Smooth muscle cell (in vitro differentiated cells): ENCODE results near the gene RUFY1. TPM values are rescaled to one million over a fixed set of nuclear protein-coding genes. Genes with fewer than 3 reads are reported as not detected.

Source experiments
- DNase-seq: peaks from one replicate; lab custom pipeline; 2025; ENCODE audit not compliant: unreplicated experiment; lab: John Stamatoyannopoulos, UW
- H2AFZ ChIP-seq: fragments of 200-600 bp; sonication (generic); 2 replicates; pipeline ENCODE4 v1.6.0; 2016; ENCODE audit warnings: antibody characterized with exemption, low read depth, mild to moderate bottlenecking
- H3F3A ChIP-seq: fragments of 200-600 bp; sonication (generic); 2 replicates; pipeline ENCODE4 v1.6.0; 2017; ENCODE audit warnings: antibody characterized with exemption, low read depth
- H3K27ac ChIP-seq: fragments of 200-600 bp; sonication (generic); 2 replicates; pipeline ENCODE4 v1.5.1; 2016; ENCODE audit warnings: low read depth, mild to moderate bottlenecking
- H3K27me3 ChIP-seq: fragments of 200-600 bp; sonication (generic); 2 replicates; pipeline ENCODE4 v1.6.1; 2016; ENCODE audit warnings: low read depth, mild to moderate bottlenecking
- H3K36me3 ChIP-seq: fragments of 200-600 bp; sonication (generic); 2 replicates; pipeline ENCODE4 v1.5.1; 2016; ENCODE audit warnings: low read depth
- H3K4me1 ChIP-seq: fragments of 200-600 bp; sonication (generic); 2 replicates; pipeline ENCODE4 v1.5.1; 2016; ENCODE audit warnings: low read depth
- H3K4me2 ChIP-seq: fragments of 200-600 bp; sonication (generic); 2 replicates; pipeline ENCODE4 v1.6.0; 2016; ENCODE audit warnings: mild to moderate bottlenecking
- H3K4me3 ChIP-seq: fragments of 200-600 bp; sonication (generic); 2 replicates; pipeline ENCODE4 v1.5.1; 2016; ENCODE audit warnings: mild to moderate bottlenecking
- H3K79me2 ChIP-seq: fragments of 200-600 bp; sonication (generic); 2 replicates; pipeline ENCODE4 v1.6.0; 2016; ENCODE audit warnings: low read depth, mild to moderate bottlenecking
- H3K9ac ChIP-seq: fragments of 200-600 bp; sonication (generic); 2 replicates; pipeline ENCODE4 v1.6.0; 2016; ENCODE audit warnings: low read depth
- H3K9me3 ChIP-seq: fragments of 200-600 bp; sonication (generic); replicated peaks from 2 replicates; pipeline ENCODE4 v1.5.1; 2016; ENCODE audit warnings: low read depth
- H4K20me1 ChIP-seq: fragments of 200-600 bp; sonication (generic); 2 replicates; pipeline ENCODE4 v1.6.0; 2016; ENCODE audit warnings: low read depth
- CTCF ChIP-seq: fragments of 200-600 bp; sonication (generic); IDR thresholded peaks from 2 replicates; pipeline ENCODE4 v1.5.1; 2017; ENCODE audit warnings: borderline replicate concordance, mild to moderate bottlenecking, antibody characterized with exemption; ENCODE audit not compliant: insufficient read depth, poor library complexity, severe bottlenecking
- WGBS: methylation state at CpG from one replicate; pipeline ENCODE4 v1.1.7; 2016; ENCODE audit warnings: low lambda C conversion rate; 5-methylcytosine and 5-hydroxymethylcytosine counted together
- polyA plus RNA-seq: library from polyadenylated mRNA; unstranded; fragments of >200 nt; fragmentation: Nextera tagmentation; extraction: Ambion mirVana; gene quantifications from 2 replicates; pipeline ENCODE4 v1.2.1, GENCODE V29; 2016
- total RNA-seq: library from RNA; depleted of rRNA; stranded (reverse); fragments of >200 nt; gene quantifications from 2 replicates; pipeline ENCODE4 v1.2.3, GENCODE V29; 2014

RUFY1 gene
- total and polyA plus RNA-seq, 2 experiments from 2014 or later: 23.8 to 26.4 TPM

- H3K4me3 ChIP-seq: no peak overlapping the region
- no peak overlapping the region for H3K27ac ChIP-seq
- H3K36me3 ChIP-seq: peaks cover 23% of the 10 kb centered on the region
- WGBS: 65% methylated on average over 2 of the region's 2 CpGs
- DNase-seq: no peak
- no peak overlapping the region for H2AFZ ChIP-seq
- H3F3A ChIP-seq: no peaks in the 10 kb centered on the region
- no peaks in the 10 kb centered on the region for H3K4me1 ChIP-seq
- H3K79me2 ChIP-seq: peaks cover 16% of the 10 kb centered on the region
- no peak for TF ChIP-seq CTCF
- H3K4me2 ChIP-seq: no peak overlapping the region
- no peak overlapping the region for H3K9ac ChIP-seq
- H3K27me3 ChIP-seq: no peaks in the 10 kb centered on the region
- no peaks in the 10 kb centered on the region for H4K20me1 ChIP-seq
- no peaks in the 10 kb centered on the region for H3K9me3 ChIP-seq
Measured at GRCh38 chr5:179564526-179564925, 14.2 kb downstream of the RUFY1 start.

GRCh38 chr5:179568721-179569120, 18.4 kb downstream of the RUFY1 start:
- no peak overlapping the region for H2AFZ ChIP-seq
- 95% methylated on average over 7 of the region's 7 CpGs for whole genome bisulfite sequencing
- no peak for TF ChIP-seq CTCF
- no peak overlapping the region for H3K4me3 ChIP-seq
- no peaks in the 10 kb centered on the region for H3F3A ChIP-seq
- H3K27ac ChIP-seq: no peak overlapping the region
- H3K79me2 ChIP-seq: no peaks in the 10 kb centered on the region
- no peak overlapping the region for H3K9ac ChIP-seq
- no peaks in the 10 kb centered on the region for H3K9me3 ChIP-seq
- DNase-seq: no peak
- peaks cover 28% of the 10 kb centered on the region for H3K36me3 ChIP-seq
- no peak overlapping the region for H3K4me2 ChIP-seq
- H3K27me3 ChIP-seq: no peaks in the 10 kb centered on the region
- H3K4me1 ChIP-seq: no peaks in the 10 kb centered on the region
- H4K20me1 ChIP-seq: no peaks in the 10 kb centered on the region

- Histone ChIP-seq H3K4me1 (no peaks in the 10 kb centered on the region), H3K79me2 (no peaks in the 10 kb centered on the region), H4K20me1 (no peaks in the 10 kb centered on the region), H3K9ac (no peak overlapping the region), H2AFZ (no peak overlapping the region), H3K9me3 (no peaks in the 10 kb centered on the region), H3K4me3 (no peak overlapping the region), H3K4me2 (no peak overlapping the region), H3F3A (no peaks in the 10 kb centered on the region), H3K27me3 (no peaks in the 10 kb centered on the region), H3K27ac (no peak overlapping the region), H3K36me3 (peaks cover 19% of the 10 kb centered on the region)
- 97% methylated on average over 8 of the region's 8 CpGs for WGBS
- TF ChIP-seq CTCF: no peak
- DNase-seq: no peak
Measured at GRCh38 chr5:179572386-179572785, 22.0 kb downstream of the RUFY1 start.

GRCh38 chr5:179577286-179577960, 27.1 kb downstream of the RUFY1 start:
- Histone ChIP-seq H3K9me3 (no peaks in the 10 kb centered on the region), H3K79me2 (no peaks in the 10 kb centered on the region), H2AFZ (no peak overlapping the region), H3K4me2 (no peak overlapping the region), H3F3A (no peaks in the 10 kb centered on the region), H4K20me1 (no peaks in the 10 kb centered on the region), H3K9ac (no peak overlapping the region), H3K4me1 (no peaks in the 10 kb centered on the region), H3K27me3 (no peaks in the 10 kb centered on the region), H3K4me3 (no peak overlapping the region), H3K36me3 (peaks cover 3% of the 10 kb centered on the region), H3K27ac (no peak overlapping the region)
- 97% methylated on average over 39 of the region's 42 CpGs for WGBS
- no peak for TF ChIP-seq CTCF
- DNase-seq: no peak
